ENCODE data around the gene CD37. TPM values are rescaled to one million over a fixed set of nuclear protein-coding genes. Genes with fewer than 3 reads are reported as not detected.
A peak's percentile ranks its signal among the peaks of the same experiment; 100 is the strongest.
"Not testable (repeated sequence)": the region's sequence is repeated elsewhere in the genome, so short reads cannot be mapped to it uniquely, and the experiment has no call there.

CD37 gene, protein sequence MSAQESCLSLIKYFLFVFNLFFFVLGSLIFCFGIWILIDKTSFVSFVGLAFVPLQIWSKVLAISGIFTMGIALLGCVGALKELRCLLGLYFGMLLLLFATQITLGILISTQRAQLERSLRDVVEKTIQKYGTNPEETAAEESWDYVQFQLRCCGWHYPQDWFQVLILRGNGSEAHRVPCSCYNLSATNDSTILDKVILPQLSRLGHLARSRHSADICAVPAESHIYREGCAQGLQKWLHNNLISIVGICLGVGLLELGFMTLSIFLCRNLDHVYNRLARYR
- 3.7 TPM for total RNA-seq
- long read RNA-seq, partial matches to known transcripts: 1 of 3 reads
- long read RNA-seq, other reads (novel, unspliced or antisense): 0 of 3 reads

DNA sequence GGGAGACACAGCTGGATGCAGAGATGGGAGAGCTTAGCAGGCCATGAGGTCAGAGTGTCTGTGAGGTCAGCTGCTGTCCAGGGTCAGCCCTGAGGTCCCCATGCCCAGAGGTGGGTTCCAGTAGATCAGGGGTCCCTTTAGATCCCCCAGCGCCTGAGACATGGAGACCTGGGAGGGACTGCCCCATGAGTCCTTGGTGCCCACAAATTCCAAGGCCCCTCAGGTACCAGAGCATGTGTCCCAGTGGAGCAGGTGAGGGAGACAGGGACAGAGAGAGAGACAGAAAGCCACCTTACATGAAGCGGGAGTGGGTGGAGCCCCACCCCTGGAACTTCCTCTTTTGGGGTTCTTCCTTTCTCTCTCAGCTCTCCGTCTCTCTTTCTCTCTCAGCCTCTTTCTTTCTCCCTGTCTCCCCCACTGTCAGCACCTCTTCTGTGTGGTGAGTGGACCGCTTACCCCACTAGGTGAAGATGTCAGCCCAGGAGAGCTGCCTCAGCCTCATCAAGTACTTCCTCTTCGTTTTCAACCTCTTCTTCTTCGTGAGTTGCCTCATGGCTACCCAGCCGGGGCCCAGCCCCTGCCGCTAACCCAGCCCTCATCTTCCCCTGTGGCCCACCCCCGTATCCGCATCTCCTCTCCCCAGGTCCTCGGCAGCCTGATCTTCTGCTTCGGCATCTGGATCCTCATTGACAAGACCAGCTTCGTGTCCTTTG, at the start of gene CD37:
Gene CD37, plus strand, starts transcription at position 336 of the 713 bp plus-strand sequence. Its CDS starts 135 bp downstream, at position 471.
- TF ChIP-seq, protein P1, sequence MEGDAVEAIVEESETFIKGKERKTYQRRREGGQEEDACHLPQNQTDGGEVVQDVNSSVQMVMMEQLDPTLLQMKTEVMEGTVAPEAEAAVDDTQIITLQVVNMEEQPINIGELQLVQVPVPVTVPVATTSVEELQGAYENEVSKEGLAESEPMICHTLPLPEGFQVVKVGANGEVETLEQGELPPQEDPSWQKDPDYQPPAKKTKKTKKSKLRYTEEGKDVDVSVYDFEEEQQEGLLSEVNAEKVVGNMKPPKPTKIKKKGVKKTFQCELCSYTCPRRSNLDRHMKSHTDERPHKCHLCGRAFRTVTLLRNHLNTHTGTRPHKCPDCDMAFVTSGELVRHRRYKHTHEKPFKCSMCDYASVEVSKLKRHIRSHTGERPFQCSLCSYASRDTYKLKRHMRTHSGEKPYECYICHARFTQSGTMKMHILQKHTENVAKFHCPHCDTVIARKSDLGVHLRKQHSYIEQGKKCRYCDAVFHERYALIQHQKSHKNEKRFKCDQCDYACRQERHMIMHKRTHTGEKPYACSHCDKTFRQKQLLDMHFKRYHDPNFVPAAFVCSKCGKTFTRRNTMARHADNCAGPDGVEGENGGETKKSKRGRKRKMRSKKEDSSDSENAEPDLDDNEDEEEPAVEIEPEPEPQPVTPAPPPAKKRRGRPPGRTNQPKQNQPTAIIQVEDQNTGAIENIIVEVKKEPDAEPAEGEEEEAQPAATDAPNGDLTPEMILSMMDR (IDR thresholded peaks at IDR 0.05; ENCODE audit: borderline replicate concordance): no peak
- DNase-seq: no peak
- Histone ChIP-seq H3K36me3 (no peaks in the 10 kb centered on the region), H3K9me3 (replicated peaks) (no peaks in the 10 kb centered on the region), H3K4me1 (peaks cover 18% of the 10 kb centered on the region), H3K27me3 (ENCODE audit: low read depth) (no peaks in the 10 kb centered on the region), H3K4me3 (peak within 1 kb of the TSS; percentile 48), H3K27ac (replicated peaks) (no peak within 1 kb of the TSS)
- intact Hi-C loops (cut with micrococcal nuclease): no loop called here

DNA sequence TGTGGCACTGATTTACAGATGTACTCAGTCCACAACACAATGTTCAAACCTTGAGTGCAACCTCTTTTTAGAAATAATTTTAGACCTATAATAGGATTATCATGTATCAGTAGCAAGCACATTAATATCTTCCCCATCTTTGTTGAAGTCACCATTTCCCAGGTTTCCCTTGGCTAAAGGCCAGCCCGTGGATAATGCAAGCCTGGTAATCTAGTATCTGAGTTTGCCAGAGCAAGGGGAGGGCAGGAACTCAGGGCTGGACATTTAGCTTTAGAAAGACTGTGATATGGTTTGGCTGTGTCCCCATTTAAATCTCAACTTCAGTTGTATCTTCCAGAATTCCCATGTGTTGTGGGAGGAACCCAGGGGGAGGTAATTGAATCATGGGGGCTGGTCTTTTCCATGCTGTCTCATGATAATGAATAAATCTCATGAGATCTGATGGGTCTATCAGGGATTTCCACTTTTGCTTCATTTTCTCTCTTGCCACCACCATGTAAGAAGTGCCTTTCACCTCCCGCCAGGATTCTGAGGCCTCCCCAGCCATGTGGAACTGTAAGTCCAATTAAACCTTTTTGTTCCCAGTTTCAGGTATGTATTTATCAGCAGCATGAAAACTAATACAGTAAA, 48.0 kb upstream of the CD37 start:
- TF ChIP-seq, protein P1 (IDR thresholded peaks at IDR 0.05; ENCODE audit: borderline replicate concordance): no peak
- H3K4me1 ChIP-seq: no peaks in the 10 kb centered on the region
- no peak for DNase-seq
- no peaks in the 10 kb centered on the region for H3K9me3 ChIP-seq (replicated peaks)
- no peak overlapping the region for H3K4me3 ChIP-seq
- H3K36me3 ChIP-seq: no peaks in the 10 kb centered on the region
- peaks cover 22% of the 10 kb centered on the region for H3K27me3 ChIP-seq (ENCODE audit: low read depth)
- no peak overlapping the region for H3K27ac ChIP-seq (replicated peaks)
- intact Hi-C loops (cut with micrococcal nuclease): no loop called here

DNA sequence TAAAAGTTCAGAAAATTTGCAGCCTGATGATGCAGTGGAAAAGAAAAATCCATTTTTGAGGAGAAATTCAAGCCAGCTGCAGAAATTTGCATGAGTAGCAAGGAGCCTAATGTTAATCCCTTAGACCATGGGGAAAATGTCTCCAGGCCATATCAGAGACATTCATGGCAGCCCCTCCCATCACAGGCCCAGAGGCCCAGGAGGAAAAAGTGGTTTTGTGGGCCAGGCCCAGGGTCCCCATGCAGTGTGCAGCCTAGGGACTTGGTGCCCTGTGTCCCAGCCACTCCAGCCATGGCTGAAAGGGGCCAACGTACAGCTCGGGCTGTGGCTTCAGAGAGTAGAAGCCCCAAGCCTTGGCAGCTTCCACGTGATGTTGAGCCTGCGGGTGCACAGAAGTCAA, 47.0 kb upstream of the CD37 start:
- H3K4me3 ChIP-seq; H3K4me1 ChIP-seq; H3K27ac ChIP-seq (replicated peaks); H3K36me3 ChIP-seq; DNase-seq; intact Hi-C loops (cut with micrococcal nuclease); H3K9me3 ChIP-seq (replicated peaks): not testable (repeated sequence)
- peaks cover 19% of the 10 kb centered on the region for H3K27me3 ChIP-seq (ENCODE audit: low read depth)

DNA sequence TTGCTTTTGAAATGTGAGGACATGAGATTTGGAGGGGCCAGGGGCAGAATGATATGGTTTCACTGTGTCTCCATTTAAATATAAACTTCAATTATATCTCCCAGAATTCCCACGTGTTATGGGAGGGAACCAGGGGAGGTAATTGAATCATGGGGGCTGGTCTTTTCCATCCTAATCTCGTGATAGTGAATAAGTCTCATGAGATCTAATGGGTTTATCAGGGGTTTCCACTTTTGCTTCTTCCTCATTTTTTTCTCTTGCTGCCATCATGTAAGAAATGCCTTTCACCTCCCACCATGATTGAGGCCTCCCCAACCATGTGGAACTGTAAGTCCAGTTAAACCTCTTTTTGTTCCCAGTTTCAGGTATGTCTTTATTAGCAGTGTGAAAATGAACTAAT, 45.9 kb upstream of the CD37 start:
- H3K27ac ChIP-seq (replicated peaks); H3K9me3 ChIP-seq (replicated peaks); H3K27me3 ChIP-seq (ENCODE audit: low read depth); intact Hi-C loops (cut with micrococcal nuclease); H3K36me3 ChIP-seq; H3K4me3 ChIP-seq; H3K4me1 ChIP-seq; DNase-seq: not testable (repeated sequence)

DNA sequence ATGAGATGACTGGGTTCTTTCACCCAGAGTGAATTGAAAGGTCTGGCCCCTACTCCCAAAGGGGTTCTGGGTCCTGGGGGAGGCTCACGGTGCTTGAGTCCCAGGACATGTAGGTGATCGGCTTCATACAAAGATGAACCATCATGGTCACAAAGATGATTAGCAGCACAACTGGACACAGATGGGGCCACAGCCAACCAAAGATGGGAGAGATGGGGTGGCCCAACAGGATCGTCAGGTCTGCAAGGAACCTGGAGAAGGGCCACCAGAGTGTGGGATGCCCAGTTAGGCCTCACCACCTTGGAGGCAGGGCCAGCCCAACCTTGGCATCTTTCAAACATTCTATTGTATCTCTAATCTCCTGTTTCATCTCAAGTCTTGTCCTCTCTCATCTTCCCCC, 44.7 kb upstream of the CD37 start:
- H3K27me3 ChIP-seq (ENCODE audit: low read depth): no peaks in the 10 kb centered on the region
- H3K4me1 ChIP-seq: no peaks in the 10 kb centered on the region
- H3K27ac ChIP-seq (replicated peaks): no peak overlapping the region
- H3K4me3 ChIP-seq: no peak overlapping the region
- no peaks in the 10 kb centered on the region for H3K9me3 ChIP-seq (replicated peaks)
- intact Hi-C loops (cut with micrococcal nuclease): no loop called here
- peaks cover 8% of the 10 kb centered on the region for H3K36me3 ChIP-seq
- no peak for DNase-seq
- TF ChIP-seq, protein P1 (IDR thresholded peaks at IDR 0.05; ENCODE audit: borderline replicate concordance): no peak

DNA sequence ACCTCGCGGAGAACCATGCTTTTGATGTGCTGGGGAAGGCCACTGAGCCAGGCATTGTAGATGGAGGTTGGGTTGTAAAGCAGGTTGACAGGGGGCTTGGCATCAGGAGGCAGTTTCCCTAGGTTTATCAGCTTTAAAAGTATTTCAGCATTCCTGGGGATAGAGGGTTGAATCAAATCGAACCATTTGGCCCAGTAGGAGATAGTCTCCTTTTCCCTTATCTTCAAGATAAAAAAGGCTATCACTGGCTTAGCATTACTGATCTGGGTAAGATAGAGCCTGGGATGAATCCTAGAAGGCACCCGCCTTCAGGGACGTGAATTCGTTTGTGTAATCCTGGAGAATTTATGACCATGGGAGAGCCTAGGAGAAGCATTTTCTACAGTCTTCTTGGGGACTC, 40.8 kb upstream of the CD37 start:
- no peak for DNase-seq
- TF ChIP-seq, protein P1 (IDR thresholded peaks at IDR 0.05; ENCODE audit: borderline replicate concordance): no peak
- Histone ChIP-seq H3K9me3 (replicated peaks) (no peaks in the 10 kb centered on the region), H3K27ac (replicated peaks) (no peak overlapping the region), H3K36me3 (peaks cover 8% of the 10 kb centered on the region), H3K4me1 (no peaks in the 10 kb centered on the region), H3K27me3 (ENCODE audit: low read depth) (no peaks in the 10 kb centered on the region), H3K4me3 (no peak overlapping the region)
- intact Hi-C loops (cut with micrococcal nuclease): no loop called here

All from left ventricle myocardium inferior (tissue), 1 donor.